ENCODE results near the gene SUZ12. TPM values are rescaled to one million over a fixed set of nuclear protein-coding genes. Genes with fewer than 3 reads are reported as not detected.
A peak's percentile ranks its signal among the peaks of the same experiment; 100 is the strongest.
"Not testable (repeated sequence)": the region's sequence is repeated elsewhere in the genome, so short reads cannot be mapped to it uniquely, and the experiment has no call there.

Gene SUZ12
- total RNA-seq, 1 donor = 29.4 TPM

DNA sequence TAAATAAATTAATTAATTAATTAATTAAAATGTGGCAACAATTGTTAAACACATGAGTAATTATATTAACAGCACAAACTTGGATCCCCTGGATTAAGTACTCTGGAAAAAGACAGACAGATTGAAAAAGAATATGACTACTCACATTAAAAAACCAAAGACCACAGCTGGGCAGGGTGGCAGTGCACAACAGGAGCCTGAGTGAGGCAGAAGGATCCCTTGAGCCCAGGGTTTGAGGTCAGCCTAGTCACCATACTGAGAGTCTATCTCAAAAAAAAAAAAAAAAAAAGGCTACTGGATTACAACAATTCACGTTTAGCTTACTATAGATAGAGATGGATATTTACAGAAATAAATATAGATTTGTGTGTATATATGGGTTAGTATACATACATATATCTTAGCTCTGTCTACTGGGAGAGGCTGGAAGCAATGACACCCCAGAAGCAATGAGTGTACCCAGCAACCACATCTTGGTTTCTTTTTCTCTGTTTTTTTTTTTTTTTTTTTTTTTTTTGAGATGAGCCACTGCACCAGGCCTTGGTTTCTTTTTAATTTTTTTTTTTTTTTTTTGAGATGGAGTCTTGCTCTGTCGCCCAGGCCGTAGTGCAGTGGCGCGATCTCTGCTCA is 10.6 kb upstream of the SUZ12 start:
- TF ChIP-seq, protein P1, sequence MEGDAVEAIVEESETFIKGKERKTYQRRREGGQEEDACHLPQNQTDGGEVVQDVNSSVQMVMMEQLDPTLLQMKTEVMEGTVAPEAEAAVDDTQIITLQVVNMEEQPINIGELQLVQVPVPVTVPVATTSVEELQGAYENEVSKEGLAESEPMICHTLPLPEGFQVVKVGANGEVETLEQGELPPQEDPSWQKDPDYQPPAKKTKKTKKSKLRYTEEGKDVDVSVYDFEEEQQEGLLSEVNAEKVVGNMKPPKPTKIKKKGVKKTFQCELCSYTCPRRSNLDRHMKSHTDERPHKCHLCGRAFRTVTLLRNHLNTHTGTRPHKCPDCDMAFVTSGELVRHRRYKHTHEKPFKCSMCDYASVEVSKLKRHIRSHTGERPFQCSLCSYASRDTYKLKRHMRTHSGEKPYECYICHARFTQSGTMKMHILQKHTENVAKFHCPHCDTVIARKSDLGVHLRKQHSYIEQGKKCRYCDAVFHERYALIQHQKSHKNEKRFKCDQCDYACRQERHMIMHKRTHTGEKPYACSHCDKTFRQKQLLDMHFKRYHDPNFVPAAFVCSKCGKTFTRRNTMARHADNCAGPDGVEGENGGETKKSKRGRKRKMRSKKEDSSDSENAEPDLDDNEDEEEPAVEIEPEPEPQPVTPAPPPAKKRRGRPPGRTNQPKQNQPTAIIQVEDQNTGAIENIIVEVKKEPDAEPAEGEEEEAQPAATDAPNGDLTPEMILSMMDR (IDR thresholded peaks at IDR 0.05; ENCODE audit: insufficient read depth, low read depth, low read length) = no peak
- DNase-seq (ENCODE audit: low read depth) = no peak
- H3K4me3 ChIP-seq (ENCODE audit: low read depth, low read length) = no peak overlapping the region

DNA sequence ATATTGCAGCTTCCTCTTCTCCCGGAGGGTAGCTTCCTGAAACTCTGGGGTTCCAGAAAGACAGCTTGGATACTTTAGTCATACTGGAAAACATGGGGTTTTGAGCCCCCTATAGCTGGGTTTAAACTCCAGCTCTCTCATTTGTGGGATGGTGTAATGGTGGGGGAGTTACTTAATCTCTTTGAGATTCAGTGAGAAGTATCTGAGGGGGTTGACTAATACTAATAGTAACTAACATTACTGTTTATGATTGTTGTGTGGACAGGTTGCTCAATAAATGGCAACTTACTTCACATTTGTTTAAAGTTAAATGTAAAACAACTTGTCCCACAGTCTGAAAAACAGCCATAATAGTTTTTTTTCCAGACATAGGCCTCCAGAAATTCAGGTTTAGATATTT is 5.1 kb upstream of the SUZ12 start:
- TF ChIP-seq, protein P1 (IDR thresholded peaks at IDR 0.05; ENCODE audit: insufficient read depth, low read depth, low read length) = no peak
- no peak overlapping the region for H3K4me3 ChIP-seq (ENCODE audit: low read depth, low read length)
- peak; percentile 52 for DNase-seq (ENCODE audit: low read depth)

DNA sequence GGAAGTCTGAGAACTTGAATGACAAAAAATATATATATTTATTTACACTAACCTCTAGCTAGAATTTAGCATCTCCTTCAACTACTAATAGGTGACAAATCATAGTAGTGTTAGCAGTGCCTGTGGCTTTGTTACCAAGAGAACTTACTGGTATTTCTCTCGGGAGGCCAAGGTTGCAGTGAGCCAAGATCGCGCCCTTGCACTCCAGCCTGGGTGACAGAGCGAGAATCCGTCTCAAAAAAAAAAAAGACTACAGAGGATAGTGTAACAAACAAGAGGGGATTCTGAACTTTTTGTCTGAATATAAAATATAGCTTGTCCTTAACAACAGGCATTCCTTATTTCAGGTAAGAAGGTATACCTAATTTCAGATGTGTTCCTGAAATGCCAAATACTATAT is 1.3 kb upstream of the SUZ12 start:
- DNase-seq (ENCODE audit: low read depth) = no peak
- no peak overlapping the region for H3K4me3 ChIP-seq (ENCODE audit: low read depth, low read length)
- TF ChIP-seq, protein P1 (IDR thresholded peaks at IDR 0.05; ENCODE audit: insufficient read depth, low read depth, low read length) = no peak

DNA sequence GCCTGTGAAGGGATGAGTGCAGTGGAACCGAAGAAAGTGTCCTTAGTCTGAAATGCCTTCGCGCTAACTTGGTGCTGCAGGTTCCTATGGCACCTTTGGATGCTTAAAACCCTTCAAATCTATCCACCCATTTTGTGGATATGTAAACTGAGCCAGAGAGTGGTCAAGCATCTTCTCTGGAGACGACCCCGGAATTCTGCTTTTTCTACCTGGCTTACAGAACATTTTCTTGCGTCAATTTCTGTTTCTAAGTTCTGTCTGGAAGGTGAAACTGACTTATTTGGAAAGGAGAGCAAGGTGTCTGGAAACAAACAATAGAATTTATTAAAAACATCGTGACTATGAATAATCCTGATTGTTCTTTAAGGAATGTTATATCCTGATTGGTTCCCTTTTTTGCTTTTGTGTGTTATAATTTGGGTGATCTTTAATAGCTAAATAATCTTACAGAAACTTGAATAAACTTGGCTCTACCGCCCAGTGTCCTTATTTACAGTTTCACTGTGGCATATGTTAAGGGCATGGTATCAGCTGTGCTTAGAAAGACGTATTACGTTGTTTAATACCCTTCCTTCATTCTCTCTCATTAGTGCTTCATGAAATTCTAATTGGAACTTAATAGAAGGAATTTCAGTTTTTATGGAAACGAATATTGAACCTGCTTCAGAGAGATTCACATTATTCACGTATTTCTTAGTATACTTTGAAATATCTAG is 1.3 kb downstream of the SUZ12 start:
- DNase-seq (ENCODE audit: low read depth) = peak; percentile 14
- peak overlapping the region; percentile 67 for H3K4me3 ChIP-seq (ENCODE audit: low read depth, low read length)

DNA sequence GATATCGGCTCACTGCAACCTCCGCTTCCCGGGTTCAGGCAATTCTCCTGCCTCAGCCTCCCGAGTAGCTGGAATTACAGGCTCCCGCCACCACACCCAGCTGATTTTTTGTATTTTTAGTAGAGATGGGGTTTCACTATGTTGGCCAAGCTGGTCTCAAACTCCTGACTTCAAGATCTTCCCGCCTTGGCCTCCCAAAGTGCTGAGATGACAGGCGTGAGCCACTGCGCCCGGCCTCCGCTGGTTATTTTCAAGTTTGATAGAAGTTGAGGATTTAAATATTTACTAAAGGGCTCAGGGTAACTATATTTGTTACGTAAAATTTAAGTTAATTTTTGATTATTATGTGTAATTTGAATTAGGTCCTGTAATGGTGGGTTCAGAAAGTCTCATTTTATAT is 5.1 kb downstream of the SUZ12 start:
- DNase-seq (ENCODE audit: low read depth); H3K4me3 ChIP-seq (ENCODE audit: low read depth, low read length): not testable (repeated sequence)

DNA sequence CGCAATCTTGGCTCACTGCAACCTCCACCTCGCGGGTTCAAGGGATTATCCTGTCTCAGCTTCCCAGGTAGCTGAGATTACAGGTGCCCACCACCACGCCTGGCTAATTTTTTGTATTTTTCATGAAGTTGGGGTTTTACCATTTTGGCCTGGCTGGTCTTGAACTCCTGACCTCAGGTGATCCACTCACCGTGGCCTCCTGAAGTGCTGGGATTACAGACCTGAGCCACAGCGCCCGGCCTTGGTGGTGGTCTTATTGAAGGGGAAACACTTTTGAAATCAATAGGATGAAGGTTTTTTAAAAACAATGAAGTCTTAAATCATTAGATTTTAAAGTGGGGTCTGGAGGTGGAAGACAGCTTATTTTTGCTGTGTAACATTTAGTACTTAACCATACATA is 5.6 kb downstream of the SUZ12 start:
- not testable (repeated sequence) for DNase-seq (ENCODE audit: low read depth); H3K4me3 ChIP-seq (ENCODE audit: low read depth, low read length)

DNA sequence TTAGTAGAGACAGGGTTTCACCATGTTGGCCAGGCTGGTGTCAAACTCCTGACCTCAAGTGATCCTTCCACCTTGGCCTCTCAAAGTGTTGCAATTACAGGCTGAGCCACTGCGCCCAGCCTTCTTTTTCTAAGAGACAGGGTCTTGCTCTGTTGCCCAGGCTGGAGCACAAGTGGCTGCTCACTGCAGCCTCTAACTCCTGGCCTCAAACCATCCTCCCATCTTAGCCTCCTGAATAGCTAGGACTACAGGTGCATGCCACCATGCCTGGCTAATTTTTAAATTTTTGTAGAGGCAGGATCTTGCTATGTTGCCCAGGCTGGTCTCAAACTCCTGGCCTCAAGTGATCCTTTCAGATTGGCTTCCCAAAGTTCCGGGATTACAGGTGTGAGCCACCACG is 15.1 kb downstream of the SUZ12 start:
- H3K4me3 ChIP-seq (ENCODE audit: low read depth, low read length); DNase-seq (ENCODE audit: low read depth): not testable (repeated sequence)

DNA sequence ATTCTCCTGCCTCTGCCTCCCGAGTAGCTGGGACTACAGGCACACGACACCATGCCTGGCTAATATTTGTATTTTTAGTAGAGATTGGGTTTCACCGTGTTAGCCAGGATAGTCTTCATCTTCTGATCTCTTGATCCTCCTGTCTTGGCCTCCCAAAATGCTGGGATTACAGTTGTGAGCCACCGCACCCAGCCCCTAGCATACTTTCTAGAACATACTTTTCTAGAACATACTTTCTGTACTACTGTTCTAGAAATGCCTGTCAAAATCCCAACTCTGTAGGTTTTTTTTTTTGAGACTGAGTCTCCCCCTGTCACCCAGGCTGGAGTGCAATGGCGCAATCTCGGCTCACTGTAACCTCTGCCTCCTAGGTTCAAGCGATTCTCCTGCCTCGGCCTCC is 27.3 kb downstream of the SUZ12 start:
- not testable (repeated sequence) for DNase-seq (ENCODE audit: low read depth); H3K4me3 ChIP-seq (ENCODE audit: low read depth, low read length)

DNA sequence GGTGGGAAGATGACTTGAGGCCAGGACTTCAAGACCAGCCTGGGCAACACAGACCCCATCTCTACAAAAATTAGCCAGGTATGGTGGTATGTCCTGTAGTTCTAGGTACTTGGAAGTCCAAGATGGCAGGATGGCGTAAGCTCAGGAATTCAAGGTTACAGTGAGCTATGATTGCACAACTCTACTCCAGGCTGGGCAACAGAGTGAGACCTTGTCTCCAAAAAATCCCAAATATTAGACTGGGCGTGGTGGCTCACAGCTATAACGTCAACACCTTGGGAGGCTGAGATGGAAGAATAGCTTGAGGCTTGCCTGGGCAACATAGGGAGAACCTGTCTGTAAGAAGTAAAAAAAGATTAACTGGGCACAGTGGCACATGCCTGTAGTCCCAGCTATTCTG is 30.8 kb downstream of the SUZ12 start:
- H3K4me3 ChIP-seq (ENCODE audit: low read depth, low read length) = no peak overlapping the region
- TF ChIP-seq, protein P1 (IDR thresholded peaks at IDR 0.05; ENCODE audit: insufficient read depth, low read depth, low read length) = no peak
- DNase-seq (ENCODE audit: low read depth) = no peak

DNA sequence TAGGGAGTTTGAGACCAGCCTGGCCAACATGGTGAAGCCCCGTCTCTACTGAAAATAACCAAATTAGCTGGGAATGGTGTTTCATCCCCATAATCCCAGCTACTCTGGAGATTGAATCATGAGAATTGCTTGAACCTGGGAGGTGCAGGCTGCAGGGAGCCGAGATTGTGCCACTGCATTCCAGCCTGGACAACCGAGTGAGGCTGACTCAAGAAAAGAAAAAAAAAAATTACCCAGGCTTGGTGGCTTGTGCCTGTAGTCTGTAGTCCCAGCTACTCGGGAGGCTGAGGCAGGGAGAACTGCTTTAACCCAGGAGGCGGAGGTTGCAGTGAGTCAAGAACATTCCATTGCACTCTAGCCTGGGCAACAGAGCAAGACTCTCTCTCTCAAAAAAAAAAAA is 33.6 kb downstream of the SUZ12 start:
- not testable (repeated sequence) for DNase-seq (ENCODE audit: low read depth); H3K4me3 ChIP-seq (ENCODE audit: low read depth, low read length)

DNA sequence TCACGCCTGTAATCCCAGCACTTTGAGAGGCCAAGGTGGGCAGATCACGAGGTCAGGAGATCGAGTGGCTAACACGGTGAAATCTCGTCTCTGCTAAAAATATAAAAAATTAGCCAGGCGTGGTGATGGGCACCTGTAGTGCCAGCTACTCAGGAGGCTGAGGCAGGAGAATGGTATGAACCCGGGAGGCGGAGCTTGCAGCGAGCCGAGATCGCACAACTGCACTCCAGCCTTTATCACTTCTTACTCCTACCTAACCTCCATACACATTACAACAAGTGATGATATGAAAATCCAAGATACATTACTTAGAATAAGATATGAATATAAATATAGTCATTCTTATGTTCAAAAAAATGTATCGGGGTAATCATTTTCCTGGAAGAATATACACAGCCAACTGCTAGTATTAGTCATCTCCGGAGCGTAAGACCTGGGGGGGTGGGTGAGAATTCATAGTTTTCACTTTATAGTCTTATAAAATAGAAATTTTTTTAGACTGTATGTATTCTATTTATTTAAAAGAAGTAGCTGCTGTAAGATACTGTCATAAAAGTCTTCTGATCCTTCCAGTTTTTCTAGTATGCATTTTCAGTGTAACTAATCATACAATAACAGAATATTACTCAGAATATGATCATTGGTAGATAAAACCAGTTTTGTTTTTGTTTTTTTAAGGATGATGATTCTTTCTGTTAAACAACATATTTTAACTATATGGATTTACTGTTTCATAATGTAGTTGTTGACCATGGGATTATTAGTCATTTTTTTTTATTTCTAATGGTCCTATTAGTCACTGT is 37.7 kb downstream of the SUZ12 start:
- not testable (repeated sequence) for H3K4me3 ChIP-seq (ENCODE audit: low read depth, low read length)
- DNase-seq (ENCODE audit: low read depth) = peak; percentile 3

DNA sequence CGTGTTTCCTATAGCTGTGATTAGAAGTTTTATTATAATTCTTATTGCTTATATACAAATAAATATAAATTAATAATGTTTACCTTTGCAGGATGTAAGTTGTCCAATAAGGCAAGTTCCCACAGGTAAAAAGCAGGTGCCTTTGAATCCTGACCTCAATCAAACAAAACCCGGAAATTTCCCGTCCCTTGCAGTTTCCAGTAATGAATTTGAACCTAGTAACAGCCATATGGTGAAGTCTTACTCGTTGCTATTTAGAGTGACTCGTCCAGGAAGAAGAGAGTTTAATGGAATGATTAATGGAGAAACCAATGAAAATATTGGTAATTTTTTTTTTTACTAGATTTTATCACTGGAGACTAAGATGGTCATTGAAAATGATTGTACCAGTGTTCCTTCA is 38.6 kb downstream of the SUZ12 start:
- DNase-seq (ENCODE audit: low read depth); H3K4me3 ChIP-seq (ENCODE audit: low read depth, low read length): not testable (repeated sequence)

DNA sequence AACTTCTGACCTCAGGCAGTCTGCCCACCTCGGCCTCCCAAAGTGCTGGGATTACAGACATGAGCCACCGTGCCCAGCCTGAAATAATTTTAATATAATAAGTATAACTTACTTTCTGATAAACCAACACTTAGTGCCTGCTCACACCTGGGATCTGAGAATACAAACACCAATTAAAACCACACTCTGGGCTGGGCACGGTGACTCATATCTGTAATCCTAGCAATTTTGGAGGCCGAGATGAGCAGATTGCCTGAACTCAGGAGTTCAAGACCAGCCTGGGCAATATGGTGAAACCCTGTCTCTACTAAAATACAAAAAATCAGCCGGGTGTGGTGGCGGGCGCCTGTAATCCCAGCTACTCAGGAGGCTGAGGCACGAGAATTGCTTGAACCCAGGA is 55.0 kb downstream of the SUZ12 start:
- not testable (repeated sequence) for H3K4me3 ChIP-seq (ENCODE audit: low read depth, low read length); DNase-seq (ENCODE audit: low read depth)
